HEK293T (cell line): ENCODE results near the gene SYNDIG1L.

Experiments used
- FOXK2 ChIP-seq: fragments of 450-650 bp; IDR thresholded peaks from 2 replicates; pipeline ENCODE4 v1.6.1; 2016; ENCODE audit warnings: mild to moderate bottlenecking
- FOXM1 ChIP-seq: fragments of 450-650 bp; IDR thresholded peaks from 2 replicates; pipeline ENCODE4 v1.6.1; 2017; ENCODE audit warnings: mild to moderate bottlenecking, borderline replicate concordance
- SP1 ChIP-seq: fragments of 450-650 bp; IDR thresholded peaks from 2 replicates; pipeline ENCODE4 v1.6.1; 2017
- SUZ12 ChIP-seq: fragments of 450-650 bp; IDR thresholded peaks from 2 replicates; pipeline ENCODE4 v1.6.1; 2016; ENCODE audit warnings: mild to moderate bottlenecking

DNA sequence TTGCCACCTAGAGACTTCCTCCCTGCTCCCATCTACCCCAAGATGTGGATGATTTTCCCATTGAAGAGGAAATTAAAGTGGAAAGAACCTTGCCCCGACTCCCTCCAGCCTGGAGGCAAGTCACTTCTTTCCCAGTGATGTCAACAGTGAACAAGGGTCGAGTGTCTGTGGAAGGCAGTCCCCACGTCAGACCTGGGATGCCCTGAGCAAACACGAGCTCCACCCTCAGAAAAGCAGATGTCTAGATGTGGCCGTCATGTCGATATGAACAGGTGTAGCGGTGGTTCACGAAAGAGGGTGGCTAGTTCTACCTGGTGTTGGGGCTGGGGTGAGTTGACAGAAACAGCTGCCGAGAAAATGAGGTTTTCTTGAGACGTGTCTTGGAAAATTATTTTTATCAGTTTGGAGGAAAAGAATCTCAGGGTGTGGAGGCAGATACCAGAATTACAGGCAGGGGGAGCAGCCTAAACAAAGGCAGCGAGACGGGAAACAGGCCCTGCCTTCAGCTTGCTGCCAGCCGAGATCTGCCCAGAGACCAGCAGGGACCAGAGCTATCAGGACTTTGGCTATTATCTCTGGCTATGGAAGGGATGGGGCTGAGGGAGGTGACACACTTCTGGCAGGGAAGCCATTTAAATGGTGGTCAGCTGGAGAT lies 25.9 kb downstream of the SYNDIG1L start:
- TF ChIP-seq SUZ12 = no peak
- no peak for TF ChIP-seq SP1
- no peak for TF ChIP-seq FOXK2
- TF ChIP-seq FOXM1 = no peak
